ENCODE data around the gene ATP2C2.

The ATP2C2 gene

DNA sequence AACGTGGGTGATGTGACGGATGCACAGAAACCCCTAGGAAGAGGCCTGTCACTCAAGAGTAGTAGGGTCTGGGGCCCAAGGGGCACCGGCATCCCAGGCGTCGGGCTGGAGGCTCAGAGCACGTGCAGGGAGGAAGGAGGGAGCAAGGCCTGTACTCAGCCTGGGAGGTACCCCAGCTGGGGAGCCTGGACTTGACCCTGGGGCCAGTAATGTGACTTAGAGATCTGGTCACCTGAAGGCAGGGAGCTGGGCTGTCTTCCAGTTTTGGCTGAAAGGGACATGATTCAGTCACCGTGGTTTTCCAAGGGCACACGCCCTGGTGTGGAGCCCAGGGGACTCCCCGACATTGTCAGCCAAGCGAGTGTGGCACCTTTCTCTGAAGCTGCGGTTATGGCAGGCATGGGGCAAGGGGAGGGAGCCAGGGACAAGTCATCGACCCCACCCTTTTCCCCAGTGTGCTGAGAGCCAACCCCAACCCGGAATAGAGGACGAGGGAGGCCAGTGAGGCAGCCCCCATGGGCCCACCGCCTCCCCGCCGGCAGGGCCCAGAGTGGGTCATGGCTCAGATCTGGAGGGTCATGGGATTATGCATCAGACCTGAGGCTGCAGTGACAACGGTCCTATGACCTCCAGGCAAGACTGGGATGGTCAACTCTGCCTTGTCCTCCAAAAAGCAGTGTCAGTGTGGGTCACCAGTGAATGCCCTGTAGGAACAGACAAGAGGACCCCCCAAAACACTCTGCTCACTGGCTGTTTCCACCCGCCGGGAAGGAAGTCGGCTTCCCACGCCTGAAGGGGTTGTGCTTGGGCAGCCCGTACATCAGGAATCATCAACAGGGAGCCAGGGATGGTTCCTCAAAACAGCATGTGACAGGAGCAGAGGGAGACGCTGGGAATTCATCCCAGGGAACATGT is 94.2 kb downstream of the ATP2C2 start:
- no peak for DNase-seq (ENCODE audit: low read depth in 1 of 2, low spot score in 1 of 2)
- H3K4me3 ChIP-seq (replicated peaks; ENCODE audit: insufficient read depth, low read length) = no peak overlapping the region
- TF ChIP-seq, protein P1, sequence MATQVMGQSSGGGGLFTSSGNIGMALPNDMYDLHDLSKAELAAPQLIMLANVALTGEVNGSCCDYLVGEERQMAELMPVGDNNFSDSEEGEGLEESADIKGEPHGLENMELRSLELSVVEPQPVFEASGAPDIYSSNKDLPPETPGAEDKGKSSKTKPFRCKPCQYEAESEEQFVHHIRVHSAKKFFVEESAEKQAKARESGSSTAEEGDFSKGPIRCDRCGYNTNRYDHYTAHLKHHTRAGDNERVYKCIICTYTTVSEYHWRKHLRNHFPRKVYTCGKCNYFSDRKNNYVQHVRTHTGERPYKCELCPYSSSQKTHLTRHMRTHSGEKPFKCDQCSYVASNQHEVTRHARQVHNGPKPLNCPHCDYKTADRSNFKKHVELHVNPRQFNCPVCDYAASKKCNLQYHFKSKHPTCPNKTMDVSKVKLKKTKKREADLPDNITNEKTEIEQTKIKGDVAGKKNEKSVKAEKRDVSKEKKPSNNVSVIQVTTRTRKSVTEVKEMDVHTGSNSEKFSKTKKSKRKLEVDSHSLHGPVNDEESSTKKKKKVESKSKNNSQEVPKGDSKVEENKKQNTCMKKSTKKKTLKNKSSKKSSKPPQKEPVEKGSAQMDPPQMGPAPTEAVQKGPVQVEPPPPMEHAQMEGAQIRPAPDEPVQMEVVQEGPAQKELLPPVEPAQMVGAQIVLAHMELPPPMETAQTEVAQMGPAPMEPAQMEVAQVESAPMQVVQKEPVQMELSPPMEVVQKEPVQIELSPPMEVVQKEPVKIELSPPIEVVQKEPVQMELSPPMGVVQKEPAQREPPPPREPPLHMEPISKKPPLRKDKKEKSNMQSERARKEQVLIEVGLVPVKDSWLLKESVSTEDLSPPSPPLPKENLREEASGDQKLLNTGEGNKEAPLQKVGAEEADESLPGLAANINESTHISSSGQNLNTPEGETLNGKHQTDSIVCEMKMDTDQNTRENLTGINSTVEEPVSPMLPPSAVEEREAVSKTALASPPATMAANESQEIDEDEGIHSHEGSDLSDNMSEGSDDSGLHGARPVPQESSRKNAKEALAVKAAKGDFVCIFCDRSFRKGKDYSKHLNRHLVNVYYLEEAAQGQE (IDR thresholded peaks at IDR 0.05; ENCODE audit: insufficient replicate concordance, low read depth) = no peak
- no peak for TF ChIP-seq SPI1 (IDR thresholded peaks at IDR 0.05; ENCODE audit: borderline replicate concordance, low read depth)
- TF ChIP-seq POLR2AphosphoS5 (IDR thresholded peaks at IDR 0.05; ENCODE audit: low read depth) = no peak
- TF ChIP-seq, protein P2, sequence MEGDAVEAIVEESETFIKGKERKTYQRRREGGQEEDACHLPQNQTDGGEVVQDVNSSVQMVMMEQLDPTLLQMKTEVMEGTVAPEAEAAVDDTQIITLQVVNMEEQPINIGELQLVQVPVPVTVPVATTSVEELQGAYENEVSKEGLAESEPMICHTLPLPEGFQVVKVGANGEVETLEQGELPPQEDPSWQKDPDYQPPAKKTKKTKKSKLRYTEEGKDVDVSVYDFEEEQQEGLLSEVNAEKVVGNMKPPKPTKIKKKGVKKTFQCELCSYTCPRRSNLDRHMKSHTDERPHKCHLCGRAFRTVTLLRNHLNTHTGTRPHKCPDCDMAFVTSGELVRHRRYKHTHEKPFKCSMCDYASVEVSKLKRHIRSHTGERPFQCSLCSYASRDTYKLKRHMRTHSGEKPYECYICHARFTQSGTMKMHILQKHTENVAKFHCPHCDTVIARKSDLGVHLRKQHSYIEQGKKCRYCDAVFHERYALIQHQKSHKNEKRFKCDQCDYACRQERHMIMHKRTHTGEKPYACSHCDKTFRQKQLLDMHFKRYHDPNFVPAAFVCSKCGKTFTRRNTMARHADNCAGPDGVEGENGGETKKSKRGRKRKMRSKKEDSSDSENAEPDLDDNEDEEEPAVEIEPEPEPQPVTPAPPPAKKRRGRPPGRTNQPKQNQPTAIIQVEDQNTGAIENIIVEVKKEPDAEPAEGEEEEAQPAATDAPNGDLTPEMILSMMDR (IDR thresholded peaks at IDR 0.05; ENCODE audit: insufficient read depth, low read length) = no peak
- TF ChIP-seq GABPA (IDR thresholded peaks at IDR 0.05; ENCODE audit: low read depth) = no peak
- H3K27me3 ChIP-seq (ENCODE audit: insufficient read depth, poor library complexity, severe bottlenecking) = no peaks in the 10 kb centered on the region
- no peak overlapping the region for H3K27ac ChIP-seq (replicated peaks)

DNA sequence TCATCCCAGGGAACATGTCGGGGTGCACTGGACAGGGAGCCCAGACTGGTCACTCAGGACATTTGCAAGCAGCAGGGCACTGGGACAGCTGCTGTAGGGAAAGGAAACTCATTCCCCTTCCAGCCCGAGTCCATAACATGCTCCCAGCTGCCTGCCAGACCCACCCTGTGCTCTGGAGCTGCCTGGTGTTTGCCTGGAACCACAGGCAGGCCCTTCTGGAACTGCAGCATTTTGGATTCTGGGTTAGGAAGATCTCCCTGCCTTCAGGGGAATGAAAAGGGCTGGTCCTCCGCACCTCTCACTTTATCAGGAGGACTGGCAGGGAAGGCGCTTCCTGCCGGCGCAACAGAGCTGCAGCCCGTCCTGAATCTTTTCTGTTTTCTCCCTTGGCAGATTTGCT is 94.9 kb downstream of the ATP2C2 start:
- no peak overlapping the region for H3K27ac ChIP-seq (replicated peaks)
- no peak for DNase-seq (ENCODE audit: low read depth in 1 of 2, low spot score in 1 of 2)
- H3K27me3 ChIP-seq (ENCODE audit: insufficient read depth, poor library complexity, severe bottlenecking) = no peaks in the 10 kb centered on the region
- no peak for TF ChIP-seq SPI1 (IDR thresholded peaks at IDR 0.05; ENCODE audit: borderline replicate concordance, low read depth)
- TF ChIP-seq, protein P2 (IDR thresholded peaks at IDR 0.05; ENCODE audit: insufficient read depth, low read length) = no peak
- TF ChIP-seq POLR2AphosphoS5 (IDR thresholded peaks at IDR 0.05; ENCODE audit: low read depth) = no peak
- no peak for TF ChIP-seq GABPA (IDR thresholded peaks at IDR 0.05; ENCODE audit: low read depth)
- TF ChIP-seq, protein P1 (IDR thresholded peaks at IDR 0.05; ENCODE audit: insufficient replicate concordance, low read depth) = no peak
- H3K4me3 ChIP-seq (replicated peaks; ENCODE audit: insufficient read depth, low read length) = no peak overlapping the region

DNA sequence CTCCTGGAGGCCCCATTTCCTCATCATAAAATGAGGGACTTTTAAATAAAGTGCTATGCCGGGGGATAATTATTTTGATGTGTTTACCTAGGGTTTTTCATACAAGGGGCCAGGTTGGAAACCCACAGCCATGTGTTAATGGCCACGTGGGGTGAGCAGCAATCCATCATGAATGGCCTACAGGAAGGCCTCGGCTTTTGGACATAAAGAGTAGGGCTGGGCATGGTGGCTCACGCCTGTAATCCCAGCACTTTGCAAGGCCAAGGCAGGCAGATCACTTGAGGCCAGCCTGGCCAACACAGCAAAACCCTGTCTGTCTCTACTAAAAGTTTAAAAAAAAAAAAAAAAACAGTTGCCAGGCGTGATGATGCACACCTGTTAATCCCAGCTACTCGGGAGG is 95.8 kb downstream of the ATP2C2 start:
- H3K27me3 ChIP-seq (ENCODE audit: insufficient read depth, poor library complexity, severe bottlenecking) = no peaks in the 10 kb centered on the region
- no peak overlapping the region for H3K4me3 ChIP-seq (replicated peaks; ENCODE audit: insufficient read depth, low read length)
- no peak for DNase-seq (ENCODE audit: low read depth in 1 of 2, low spot score in 1 of 2)
- no peak for TF ChIP-seq GABPA (IDR thresholded peaks at IDR 0.05; ENCODE audit: low read depth)
- TF ChIP-seq POLR2AphosphoS5 (IDR thresholded peaks at IDR 0.05; ENCODE audit: low read depth) = no peak
- no peak for TF ChIP-seq SPI1 (IDR thresholded peaks at IDR 0.05; ENCODE audit: borderline replicate concordance, low read depth)
- TF ChIP-seq, protein P1 (IDR thresholded peaks at IDR 0.05; ENCODE audit: insufficient replicate concordance, low read depth) = no peak
- TF ChIP-seq, protein P2 (IDR thresholded peaks at IDR 0.05; ENCODE audit: insufficient read depth, low read length) = no peak
- H3K27ac ChIP-seq (replicated peaks) = no peak overlapping the region

Measured in HL-60 (cell line).